Neuron (in vitro differentiated cells): ENCODE data around the gene TANGO2.

ENCODE experiments used
- H2AFZ ChIP-seq: one replicate; pipeline ENCODE4 v1.6.1; 2013; ENCODE audit warnings: low read depth, mild to moderate bottlenecking, inconsistent platforms, low read length, moderate library complexity
- H3K27me3 ChIP-seq: one replicate; pipeline ENCODE4 v1.6.1; 2013; ENCODE audit warnings: low read length; ENCODE audit not compliant: insufficient read depth
- H3K36me3 ChIP-seq: one replicate; pipeline ENCODE4 v1.6.1; 2013; ENCODE audit warnings: low read length; ENCODE audit not compliant: insufficient read depth
- H3K4me1 ChIP-seq: one replicate; pipeline ENCODE4 v1.6.1; 2013; ENCODE audit warnings: low read length; ENCODE audit not compliant: insufficient read depth
- H3K4me3 ChIP-seq: 2 replicates; pipeline ENCODE4 v1.5.1; 2013; ENCODE audit warnings: mild to moderate bottlenecking, low read length, moderate library complexity
- H3K9me3 ChIP-seq: one replicate; pipeline ENCODE4 v1.6.1; 2013; ENCODE audit warnings: low read length

Gene TANGO2

DNA sequence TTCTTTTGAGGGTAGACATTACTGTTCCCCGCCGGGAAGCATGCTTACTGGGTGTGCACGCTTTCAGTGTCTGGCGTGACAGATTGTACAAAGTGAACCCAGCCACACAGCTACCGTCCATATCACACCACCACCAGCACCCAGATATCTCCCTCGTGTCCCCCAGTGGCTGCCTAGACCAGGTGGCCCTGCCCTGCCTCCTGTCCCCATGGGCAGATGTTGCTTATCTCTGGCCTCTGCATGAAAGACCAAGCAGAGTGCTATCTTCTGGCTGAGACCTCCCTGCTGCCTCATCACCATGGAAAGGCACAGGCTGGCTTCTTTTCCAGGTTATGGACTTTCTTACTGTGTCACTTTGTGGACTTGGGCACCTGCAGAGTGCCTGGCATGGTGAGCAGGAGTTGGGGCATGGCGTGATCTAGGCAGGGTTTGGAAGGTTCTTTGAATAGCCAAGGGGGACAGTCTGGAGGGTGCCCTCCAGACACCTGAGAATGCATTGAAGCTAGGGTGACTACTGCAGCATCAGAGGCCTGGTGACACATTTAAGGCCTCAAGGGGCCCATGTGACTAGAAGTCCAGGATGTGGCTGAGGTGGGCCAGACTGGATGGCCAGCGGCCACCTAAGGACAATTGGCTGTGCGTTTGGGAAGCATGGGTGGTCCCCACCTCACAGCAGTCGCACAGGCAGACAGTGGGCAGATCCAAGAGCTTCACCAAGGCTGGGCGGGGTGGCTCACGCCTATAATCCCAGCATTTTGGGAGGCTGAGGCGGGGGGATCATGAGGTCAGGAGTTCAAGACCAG lies 4.7 kb downstream of the TANGO2 start:
- Histone ChIP-seq H3K4me1 (peaks cover 15% of the 10 kb centered on the region), H3K36me3 (no peaks in the 10 kb centered on the region), H3K9me3 (peaks cover 2% of the 10 kb centered on the region), H2AFZ (no peak overlapping the region), H3K4me3 (no peak overlapping the region), H3K27me3 (no peaks in the 10 kb centered on the region)

- H3K9me3 ChIP-seq: peaks cover 2% of the 10 kb centered on the region
- no peaks in the 10 kb centered on the region for H3K36me3 ChIP-seq
- H3K4me3 ChIP-seq: no peak overlapping the region
- no peak overlapping the region for H2AFZ ChIP-seq
- H3K27me3 ChIP-seq: no peaks in the 10 kb centered on the region
- peaks cover 11% of the 10 kb centered on the region for H3K4me1 ChIP-seq
Observed at GRCh38 chr22:20026204-20026908, 5.4 kb downstream of the TANGO2 start.

DNA sequence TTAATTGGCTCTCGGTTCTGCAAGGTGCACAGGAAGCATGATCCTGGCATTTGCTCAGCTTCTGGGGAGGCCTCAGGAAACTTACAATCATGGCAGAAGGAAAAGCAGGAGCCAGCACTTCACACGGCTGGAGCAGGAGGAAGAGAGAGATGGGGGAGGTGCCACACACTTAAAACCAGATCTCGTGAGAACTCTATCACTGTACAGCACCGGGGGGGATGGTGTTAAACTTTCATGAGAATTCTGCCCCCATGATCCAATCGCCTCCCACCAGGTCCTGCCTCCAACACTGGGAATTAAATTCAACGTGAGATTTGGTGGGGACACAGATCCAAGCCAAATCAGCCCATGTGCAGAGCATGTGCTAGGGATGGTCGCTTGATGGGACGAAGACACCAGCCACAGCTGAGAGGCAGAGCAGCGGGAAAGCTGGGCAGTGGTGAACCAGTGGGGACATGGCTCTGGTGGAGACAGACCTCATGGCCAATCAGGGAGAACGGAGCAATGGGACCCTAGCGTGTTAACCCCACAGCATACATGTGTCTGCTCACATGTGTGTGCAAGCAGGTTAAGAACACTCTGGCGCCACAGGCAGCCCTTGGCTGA lies 6.2 kb downstream of the TANGO2 start:
- H2AFZ ChIP-seq: no peak overlapping the region
- H3K27me3 ChIP-seq: no peaks in the 10 kb centered on the region
- H3K36me3 ChIP-seq: no peaks in the 10 kb centered on the region
- peaks cover 4% of the 10 kb centered on the region for H3K4me1 ChIP-seq
- H3K9me3 ChIP-seq: peaks cover 2% of the 10 kb centered on the region
- H3K4me3 ChIP-seq: no peak overlapping the region

DNA sequence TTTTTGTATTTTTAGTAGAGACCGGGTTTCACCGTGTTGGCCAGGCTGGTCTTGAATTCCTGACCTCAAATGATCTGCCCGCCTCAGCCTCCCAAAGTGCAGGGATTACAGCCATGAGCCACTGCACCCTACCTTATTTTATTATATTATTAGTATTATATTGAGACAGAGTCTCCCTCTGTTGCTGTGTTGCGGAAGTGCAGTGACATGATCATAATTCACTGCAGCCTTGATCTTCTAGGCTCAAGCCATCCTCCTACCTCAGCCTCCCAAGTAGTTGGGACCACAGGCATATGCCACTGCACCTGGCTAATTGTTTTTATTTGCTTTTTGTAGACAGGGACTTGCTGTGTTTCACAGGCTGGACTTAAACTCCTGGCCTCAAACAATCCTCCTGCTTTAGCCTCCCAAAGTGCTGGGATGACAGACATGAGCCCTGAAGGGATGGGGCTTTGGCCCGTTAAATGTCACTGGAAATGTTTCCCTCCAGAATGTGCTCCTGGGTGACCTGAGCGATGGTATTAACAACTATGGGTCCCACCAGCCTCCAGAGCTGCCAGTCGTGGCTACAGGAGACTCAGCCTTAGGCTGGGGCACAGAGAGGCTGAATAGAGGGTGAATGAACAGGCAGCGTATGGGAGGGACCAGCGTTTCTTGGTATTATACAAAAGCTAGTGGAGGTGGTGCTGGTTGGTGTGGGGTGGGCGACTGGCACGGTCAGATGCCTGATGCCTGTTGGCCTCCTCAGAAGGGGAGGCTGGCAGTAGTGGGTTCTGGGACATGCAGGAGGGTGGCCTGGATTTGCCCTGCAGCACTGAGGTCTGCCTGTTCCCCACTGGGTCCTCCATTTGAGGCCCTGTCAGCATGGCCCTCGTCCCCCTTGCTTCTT lies 7.3 kb downstream of the TANGO2 start:
- no peak overlapping the region for H2AFZ ChIP-seq
- no peak overlapping the region for H3K4me3 ChIP-seq
- H3K9me3 ChIP-seq: peaks cover 2% of the 10 kb centered on the region
- H3K36me3 ChIP-seq: no peaks in the 10 kb centered on the region
- H3K4me1 ChIP-seq: no peaks in the 10 kb centered on the region
- H3K27me3 ChIP-seq: no peaks in the 10 kb centered on the region

DNA sequence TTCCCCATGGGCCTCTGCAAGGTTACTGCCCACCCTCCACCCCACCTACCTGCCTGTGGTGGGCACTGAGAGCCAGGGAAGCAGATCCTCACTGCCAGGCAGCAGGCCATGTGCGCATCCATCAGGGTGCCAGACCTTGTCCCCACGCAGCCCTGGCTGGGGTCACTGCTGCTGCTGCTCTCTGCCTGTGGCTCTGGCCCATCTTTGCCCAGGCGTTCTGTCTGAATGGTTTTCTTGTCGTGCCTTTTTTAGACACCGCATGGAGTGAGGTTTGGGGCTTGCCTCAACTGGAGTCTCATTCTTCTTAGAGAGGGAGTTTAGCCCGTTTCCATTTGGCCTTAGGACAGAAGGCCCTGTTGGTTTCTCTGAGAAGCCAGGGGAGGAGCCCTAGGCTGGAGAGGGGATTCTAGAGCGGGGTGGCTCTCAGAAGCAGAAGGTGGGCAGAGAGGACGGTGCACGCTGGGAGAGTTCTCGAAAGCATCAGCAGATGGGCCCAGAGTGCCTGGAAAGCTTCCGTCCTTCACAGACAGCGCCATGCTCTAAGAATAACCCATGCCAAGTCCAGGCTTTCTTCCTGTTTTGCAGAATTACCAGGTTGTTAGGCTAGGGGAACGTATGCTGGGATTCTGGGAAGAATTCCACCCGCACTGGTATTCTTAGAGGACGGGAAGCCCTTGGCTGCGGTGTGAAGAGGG lies 8.1 kb downstream of the TANGO2 start:
- no peaks in the 10 kb centered on the region for H3K4me1 ChIP-seq
- peaks cover 2% of the 10 kb centered on the region for H3K9me3 ChIP-seq
- H3K4me3 ChIP-seq: no peak overlapping the region
- no peaks in the 10 kb centered on the region for H3K27me3 ChIP-seq
- H3K36me3 ChIP-seq: no peaks in the 10 kb centered on the region
- no peak overlapping the region for H2AFZ ChIP-seq

DNA sequence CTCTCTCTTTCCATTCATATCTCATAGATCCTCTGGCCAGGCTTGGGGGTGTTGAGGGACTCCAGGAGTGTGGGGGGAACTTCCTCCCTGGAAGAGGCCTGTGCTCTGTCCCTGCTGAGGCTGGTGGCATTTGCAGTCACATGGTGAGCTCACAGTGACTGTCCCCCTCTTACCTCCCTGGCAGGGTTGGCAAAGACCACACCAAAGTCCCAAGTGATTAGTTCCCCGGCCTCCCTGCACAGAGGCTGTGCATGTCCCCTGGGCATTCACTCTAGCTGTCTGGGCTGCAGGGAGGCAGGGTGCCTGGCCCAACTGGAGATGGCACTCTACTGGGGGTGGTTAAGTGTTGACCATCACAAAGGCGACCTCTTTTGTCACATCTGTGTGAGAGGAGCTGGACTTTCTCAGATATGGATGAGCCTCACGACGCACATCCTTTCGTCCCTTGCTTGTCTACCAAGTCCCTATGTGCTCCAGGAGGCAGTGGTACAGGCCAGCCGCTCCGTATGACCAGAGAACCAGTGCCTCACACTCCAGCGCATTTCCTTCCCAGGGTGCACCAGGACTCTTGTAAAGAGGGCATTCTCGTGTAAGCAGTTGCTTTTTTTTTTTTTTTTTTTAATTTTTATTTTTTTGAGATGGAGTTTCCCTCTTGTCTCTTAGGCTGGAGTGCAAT lies 8.8 kb downstream of the TANGO2 start:
- Histone ChIP-seq H3K4me3 (no peak overlapping the region), H3K27me3 (no peaks in the 10 kb centered on the region), H2AFZ (no peak overlapping the region), H3K4me1 (no peaks in the 10 kb centered on the region), H3K36me3 (no peaks in the 10 kb centered on the region), H3K9me3 (peaks cover 2% of the 10 kb centered on the region)

- no peaks in the 10 kb centered on the region for H3K9me3 ChIP-seq
- H3K4me3 ChIP-seq: no peak overlapping the region
- no peaks in the 10 kb centered on the region for H3K36me3 ChIP-seq
- H3K27me3 ChIP-seq: no peaks in the 10 kb centered on the region
- no peaks in the 10 kb centered on the region for H3K4me1 ChIP-seq
- no peak overlapping the region for H2AFZ ChIP-seq
Observed at GRCh38 chr22:20031732-20032406, 11.0 kb downstream of the TANGO2 start.

- Histone ChIP-seq H3K4me1 (no peaks in the 10 kb centered on the region), H3K36me3 (no peaks in the 10 kb centered on the region), H3K9me3 (no peaks in the 10 kb centered on the region), H2AFZ (no peak overlapping the region), H3K4me3 (no peak overlapping the region), H3K27me3 (no peaks in the 10 kb centered on the region)
Observed at GRCh38 chr22:20032407-20032991, 11.6 kb downstream of the TANGO2 start.

DNA sequence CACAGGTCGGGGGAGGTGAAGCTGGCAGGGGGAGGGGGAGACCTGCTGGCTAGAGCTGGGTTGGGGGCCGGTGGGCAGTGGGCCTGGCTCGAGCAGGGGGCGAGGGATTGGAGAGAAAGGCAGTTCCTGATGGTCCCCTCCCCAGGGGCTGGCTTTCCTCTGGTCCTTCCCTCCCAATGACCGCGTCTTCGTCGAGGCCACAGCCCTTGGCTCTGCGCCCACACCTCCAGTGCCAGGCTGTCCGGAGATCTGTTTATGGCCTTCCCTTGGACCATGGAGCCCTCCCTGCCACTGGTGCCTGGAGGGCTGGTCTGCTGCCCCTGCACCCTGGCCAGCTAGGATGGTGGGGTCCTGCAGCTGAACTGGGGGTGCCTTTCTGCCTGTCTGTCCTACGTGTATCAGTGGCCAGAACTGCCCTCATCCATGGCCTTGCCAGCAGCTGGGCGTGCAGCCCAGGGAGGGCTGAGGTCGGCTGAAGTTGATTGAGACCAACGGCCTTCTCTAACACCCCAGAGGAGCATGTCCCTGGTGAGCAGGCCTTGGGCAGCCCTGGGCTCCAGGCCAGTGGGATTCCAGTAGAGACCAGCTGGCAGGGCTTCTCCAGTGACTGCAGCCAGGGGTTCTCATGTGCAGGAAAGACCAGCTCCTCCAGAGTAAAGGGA lies 12.3 kb downstream of the TANGO2 start:
- H3K27me3 ChIP-seq: no peaks in the 10 kb centered on the region
- H3K4me3 ChIP-seq: no peak overlapping the region
- H3K36me3 ChIP-seq: no peaks in the 10 kb centered on the region
- H2AFZ ChIP-seq: no peak overlapping the region
- no peaks in the 10 kb centered on the region for H3K9me3 ChIP-seq
- no peaks in the 10 kb centered on the region for H3K4me1 ChIP-seq

DNA sequence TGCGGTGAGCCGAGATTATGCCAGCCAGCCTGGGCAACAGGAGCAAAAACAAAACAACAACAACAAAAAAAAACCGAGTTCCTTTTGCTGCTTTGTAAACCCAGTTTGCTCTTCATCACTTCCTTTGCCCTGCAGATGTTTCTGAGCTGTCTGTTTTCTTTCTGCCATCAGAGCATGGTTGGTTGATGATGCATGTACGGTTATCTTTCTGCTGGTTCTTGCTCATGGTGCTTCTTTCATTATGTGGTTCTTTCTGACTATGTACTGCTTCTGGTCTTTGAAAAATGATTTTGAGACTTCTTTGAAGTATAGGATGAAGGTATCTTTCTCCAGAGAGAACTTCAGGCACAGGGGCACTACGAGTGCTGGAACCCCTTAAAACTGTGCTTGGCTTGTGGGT lies 13.2 kb downstream of the TANGO2 start:
- no peaks in the 10 kb centered on the region for H3K27me3 ChIP-seq
- no peak overlapping the region for H2AFZ ChIP-seq
- H3K4me3 ChIP-seq: no peak overlapping the region
- no peaks in the 10 kb centered on the region for H3K4me1 ChIP-seq
- H3K36me3 ChIP-seq: no peaks in the 10 kb centered on the region
- no peaks in the 10 kb centered on the region for H3K9me3 ChIP-seq
